Measurements from ENCODE around the gene NEXN. TPM values are rescaled to one million over a fixed set of nuclear protein-coding genes. Genes with fewer than 3 reads are reported as not detected.

NEXN gene
- polyA plus RNA-seq, 1 of the 3 experiments (the other 2 are of a cell fraction): 3.6 TPM

- DNase-seq: no peak
- H3F3A ChIP-seq (replicated peaks; ENCODE audit: insufficient read depth): peaks cover 24% of the 10 kb centered on the region
- POLR2A ChIA-PET: no interaction called here
- H3K36me3 ChIP-seq (replicated peaks in 1 of 2; ENCODE audit: control insufficient read depth in 1 of 2, insufficient read depth in 2 of 2, low read length in 1 of 2): peaks cover 23 to 44% of the 10 kb centered on the region in 2 experiments
- H2AFZ ChIP-seq (ENCODE audit: low read depth): no peak overlapping the region
- WGBS (ENCODE audit: low lambda C conversion rate): 81% methylated on average over 4 of the region's 4 CpGs
- no peak overlapping the region for H3K4me3 ChIP-seq (ENCODE audit: low read depth in 2 of 2, low read length in 1 of 2)
- no peaks in the 10 kb centered on the region for H4K20me1 ChIP-seq (ENCODE audit: insufficient read depth)
- peaks cover 4% of the 10 kb centered on the region; the same call in 1 of the 2 replicates for H3K79me2 ChIP-seq (ENCODE audit: insufficient read depth)
- peak overlapping the region in 1 of 2 experiments; percentile 31; a peak in 2 of 4 replicates for H3K27ac ChIP-seq (ENCODE audit: low read depth in 2 of 2, low read length in 1 of 2)
- no peak overlapping the region for H3K9ac ChIP-seq
- no peak overlapping the region for H3K4me2 ChIP-seq
- no peaks in the 10 kb centered on the region for H3K9me2 ChIP-seq
- TF ChIP-seq POLR2AphosphoS5 (IDR thresholded peaks at IDR 0.05; ENCODE audit: low read depth, low read length): no peak
- no peak for TF ChIP-seq TAF1 (IDR thresholded peaks at IDR 0.05; ENCODE audit: borderline replicate concordance, low read depth, low read length)
- TF ChIP-seq RAD21 (IDR thresholded peaks at IDR 0.05; ENCODE audit: low read length): no peak
- no peak for TF ChIP-seq PBX3 (IDR thresholded peaks at IDR 0.05)
- TF ChIP-seq USF2 (IDR thresholded peaks at IDR 0.05; ENCODE audit: borderline replicate concordance, low read depth, low read length): no peak
- TF ChIP-seq MEF2A (IDR thresholded peaks at IDR 0.05; ENCODE audit: borderline replicate concordance, low read depth): no peak
- TF ChIP-seq CHD2 (IDR thresholded peaks at IDR 0.05; ENCODE audit: low read length, partially characterized antibody): no peak
- no peak for TF ChIP-seq MXI1 (IDR thresholded peaks at IDR 0.05; ENCODE audit: low read depth, low read length)
- no peak for TF ChIP-seq GABPA (IDR thresholded peaks at IDR 0.05; ENCODE audit: low read depth)
- H3K4me1 ChIP-seq (ENCODE audit: control insufficient read depth in 1 of 2, insufficient read depth in 2 of 2, low read depth in 1 of 2, low read length in 1 of 2): 0 out of 4 replicates have a peak, but pooled peaks cover 0 to 9% of the 10 kb centered on the region in 2 experiments
- no peaks in the 10 kb centered on the region for H3K9me3 ChIP-seq
- no peaks in the 10 kb centered on the region for H3K27me3 ChIP-seq (ENCODE audit: insufficient read depth)
- CTCF ChIA-PET: no interaction called here
These were observed 13.5 kb upstream of the NEXN start for GRCh38 chr1:77874804-77875445.

- no peak for DNase-seq
- ChIA-PET CTCF (no interaction called here), POLR2A (no interaction called here)
- no peak overlapping the region for H2AFZ ChIP-seq (ENCODE audit: low read depth)
- H3K4me3 ChIP-seq (ENCODE audit: low read depth in 2 of 2, low read length in 1 of 2): no peak overlapping the region
- H4K20me1 ChIP-seq (ENCODE audit: insufficient read depth): no peaks in the 10 kb centered on the region
- H3K79me2 ChIP-seq (ENCODE audit: insufficient read depth): peaks cover 4% of the 10 kb centered on the region; the same call in 1 of the 2 replicates
- H3K9me3 ChIP-seq: no peaks in the 10 kb centered on the region
- no peaks in the 10 kb centered on the region for H3K9me2 ChIP-seq
- 0 out of 4 replicates have a peak, but pooled peaks cover 0 to 9% of the 10 kb centered on the region in 2 experiments for H3K4me1 ChIP-seq (ENCODE audit: control insufficient read depth in 1 of 2, insufficient read depth in 2 of 2, low read depth in 1 of 2, low read length in 1 of 2)
- no peaks in the 10 kb centered on the region for H3K27me3 ChIP-seq (ENCODE audit: insufficient read depth)
- peaks cover 23 to 46% of the 10 kb centered on the region in 2 experiments for H3K36me3 ChIP-seq (replicated peaks in 1 of 2; ENCODE audit: control insufficient read depth in 1 of 2, insufficient read depth in 2 of 2, low read length in 1 of 2)
- no peak overlapping the region for H3K27ac ChIP-seq (ENCODE audit: low read depth in 2 of 2, low read length in 1 of 2)
- H3F3A ChIP-seq (replicated peaks; ENCODE audit: insufficient read depth): peaks cover 33% of the 10 kb centered on the region
- TF ChIP-seq JUND (IDR thresholded peaks at IDR 0.05): 0 out of 2 replicates have a peak, but pooled peaks have one; percentile 34
- TF ChIP-seq, protein P1, sequence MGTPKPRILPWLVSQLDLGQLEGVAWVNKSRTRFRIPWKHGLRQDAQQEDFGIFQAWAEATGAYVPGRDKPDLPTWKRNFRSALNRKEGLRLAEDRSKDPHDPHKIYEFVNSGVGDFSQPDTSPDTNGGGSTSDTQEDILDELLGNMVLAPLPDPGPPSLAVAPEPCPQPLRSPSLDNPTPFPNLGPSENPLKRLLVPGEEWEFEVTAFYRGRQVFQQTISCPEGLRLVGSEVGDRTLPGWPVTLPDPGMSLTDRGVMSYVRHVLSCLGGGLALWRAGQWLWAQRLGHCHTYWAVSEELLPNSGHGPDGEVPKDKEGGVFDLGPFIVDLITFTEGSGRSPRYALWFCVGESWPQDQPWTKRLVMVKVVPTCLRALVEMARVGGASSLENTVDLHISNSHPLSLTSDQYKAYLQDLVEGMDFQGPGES (IDR thresholded peaks at IDR 0.05; ENCODE audit: low read depth, low read length): no peak
- H3K4me2 ChIP-seq: no peak overlapping the region
- H3K9ac ChIP-seq: no peak overlapping the region
- WGBS (ENCODE audit: low lambda C conversion rate): 81% methylated on average over 4 of the region's 4 CpGs
These were observed 11.5 kb upstream of the NEXN start for GRCh38 chr1:77876884-77877283.
